GM12892 (cell line): ENCODE data around the gene OLFM2.

Experiments used
- POLR2A ChIP-seq: IDR thresholded peaks from 2 replicates; pipeline ENCODE4 v1.6.1; 2011; ENCODE audit warnings: low read depth, low read length, control low read depth
- POLR2AphosphoS5 ChIP-seq: IDR thresholded peaks from 2 replicates; pipeline ENCODE4 v1.6.1; 2011; ENCODE audit warnings: low read depth, low read length, control low read depth
- TAF1 ChIP-seq: IDR thresholded peaks from 2 replicates; pipeline ENCODE4 v1.6.1; 2011; ENCODE audit warnings: low read depth, mild to moderate bottlenecking, control low read depth, low read length, borderline replicate concordance

DNA sequence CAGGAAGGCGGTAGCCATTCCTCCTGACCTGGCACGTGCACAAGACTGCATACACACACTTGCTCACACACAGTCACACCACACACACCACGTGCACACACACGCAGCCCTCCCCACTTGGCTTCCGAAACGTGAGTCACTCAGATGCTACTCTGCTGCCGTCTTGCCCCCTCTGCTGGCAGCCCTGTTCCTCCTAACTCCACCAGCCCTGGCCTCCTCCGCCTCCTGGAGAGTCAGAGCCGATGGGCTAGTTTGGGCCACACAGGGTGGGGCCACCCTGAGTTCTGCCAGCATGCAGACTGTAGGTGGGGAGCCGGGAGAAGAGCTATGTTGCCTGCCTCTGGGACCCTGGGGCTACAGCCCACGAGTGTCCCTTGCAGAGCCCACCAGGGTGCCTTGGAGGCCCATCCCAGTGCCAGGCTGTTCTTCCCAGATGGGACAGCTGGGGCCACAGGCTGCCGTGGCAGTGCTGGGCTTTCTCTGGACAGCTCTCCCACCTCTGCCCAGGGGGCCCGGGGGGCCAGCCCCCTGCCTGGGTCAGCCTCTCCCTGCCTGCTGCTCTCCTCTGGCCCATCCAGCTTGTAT, 89.1 kb downstream of the OLFM2 start:
- TF ChIP-seq POLR2AphosphoS5 (no peak), POLR2A (no peak), TAF1 (no peak)
